H7 (cell line): ENCODE data around the gene PRR20D. TPM values are rescaled to one million over a fixed set of nuclear protein-coding genes. Genes with fewer than 3 reads are reported as not detected.
"Not testable (repeated sequence)": the region's sequence is repeated elsewhere in the genome, so short reads cannot be mapped to it uniquely, and the experiment has no call there.

Experiments used
- DNase-seq: peaks from one replicate; pipeline ENCODE4 v3.0.0; 2012
- H3K27me3 ChIP-seq: 2 replicates; pipeline ENCODE4 v1.6.0; 2011; ENCODE audit warnings: mild to moderate bottlenecking, low read length; ENCODE audit not compliant: control insufficient read depth, insufficient read depth
- H3K36me3 ChIP-seq: replicated peaks from 2 replicates; pipeline ENCODE4 v1.5.1; 2011; ENCODE audit warnings: low read length; ENCODE audit not compliant: control insufficient read depth, insufficient read depth
- H3K4me3 ChIP-seq: 2 replicates; pipeline ENCODE4 v1.5.1; 2011; ENCODE audit warnings: low read depth, mild to moderate bottlenecking, control low read depth, low read length, moderate library complexity; ENCODE audit not compliant: insufficient read depth
- total RNA-seq: library from RNA; depleted of rRNA; stranded (reverse); fragments of >200 nt; shearing (Covaris generic); gene quantifications from 2 replicates; pipeline ENCODE4 v1.2.3, GENCODE V29; 2014; rRNA removed

PRR20D gene
- not detected in 2 replicates for total RNA-seq

GRCh38 chr13:57160332-57160731 lies at the start of gene PRR20D:
PRR20D (plus strand) TSS chr13:57160632; CDS start chr13:57161019, 387 bp downstream.
- H3K4me3 ChIP-seq, H3K36me3 ChIP-seq, DNase-seq, H3K27me3 ChIP-seq: not testable (repeated sequence)

DNA sequence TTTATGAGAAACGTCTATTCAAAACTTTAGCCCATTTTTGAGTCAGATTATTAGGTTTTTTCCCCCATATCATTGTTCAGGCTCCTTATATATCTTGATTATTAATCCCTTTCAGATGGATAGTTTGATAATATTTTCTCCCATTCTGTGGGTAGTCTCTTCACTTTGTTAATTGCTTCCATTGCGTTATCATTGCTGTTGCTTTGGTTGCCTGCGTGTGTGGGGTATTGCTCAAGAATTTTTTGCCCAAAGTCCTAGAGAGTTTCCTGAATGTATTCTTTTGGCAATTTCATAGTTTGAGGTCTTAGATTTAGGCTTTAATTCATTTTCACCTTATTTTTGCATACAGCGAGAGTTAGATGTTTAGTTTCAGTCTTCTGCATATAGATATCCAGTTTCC lies 45.5 kb upstream of the PRR20D start:
- no peak for DNase-seq
- no peaks in the 10 kb centered on the region for H3K27me3 ChIP-seq
- no peaks in the 10 kb centered on the region for H3K36me3 ChIP-seq
- H3K4me3 ChIP-seq: no peak overlapping the region

- H3K27me3 ChIP-seq: no peaks in the 10 kb centered on the region
- no peak overlapping the region for H3K4me3 ChIP-seq
- H3K36me3 ChIP-seq: no peaks in the 10 kb centered on the region
- no peak for DNase-seq
Measured at GRCh38 chr13:57123681-57124080, 36.8 kb upstream of the PRR20D start.

- H3K27me3 ChIP-seq: no peaks in the 10 kb centered on the region
- DNase-seq: peak; percentile 31
- H3K36me3 ChIP-seq: no peaks in the 10 kb centered on the region
- no peak overlapping the region for H3K4me3 ChIP-seq
Measured at GRCh38 chr13:57128909-57129308, 31.5 kb upstream of the PRR20D start.

- H3K27me3 ChIP-seq: no peaks in the 10 kb centered on the region
- H3K36me3 ChIP-seq: no peaks in the 10 kb centered on the region
- DNase-seq: no peak
- no peak overlapping the region for H3K4me3 ChIP-seq
Measured at GRCh38 chr13:57136093-57136492, 24.3 kb upstream of the PRR20D start.

DNA sequence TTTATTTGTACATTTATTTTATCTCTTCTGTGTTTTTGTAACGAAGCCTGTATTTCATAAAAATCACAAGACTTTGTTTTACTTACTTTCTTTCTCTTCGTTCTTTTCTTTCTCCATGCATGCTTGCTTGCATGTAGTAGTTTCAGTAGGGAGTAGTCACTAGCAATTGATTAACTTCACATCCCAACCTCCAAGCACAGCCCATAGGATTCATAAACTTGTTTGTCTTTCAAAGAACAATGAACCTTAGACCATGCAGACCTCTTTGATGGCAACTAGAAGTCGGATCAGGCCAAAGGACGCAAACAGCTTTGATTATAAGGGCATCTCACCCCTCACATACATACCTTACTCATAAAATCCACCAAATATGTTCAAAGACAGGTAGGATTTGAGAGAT lies 22.8 kb upstream of the PRR20D start:
- Histone ChIP-seq H3K36me3 (no peaks in the 10 kb centered on the region), H3K4me3 (no peak overlapping the region), H3K27me3 (no peaks in the 10 kb centered on the region)
- DNase-seq: no peak

GRCh38 chr13:57138988-57139387 lies 21.4 kb upstream of the PRR20D start:
- Histone ChIP-seq H3K36me3 (no peaks in the 10 kb centered on the region), H3K27me3 (no peaks in the 10 kb centered on the region), H3K4me3 (no peak overlapping the region)
- no peak for DNase-seq

GRCh38 chr13:57139781-57140180 lies 20.7 kb upstream of the PRR20D start:
- not testable (repeated sequence) for DNase-seq, H3K27me3 ChIP-seq, H3K4me3 ChIP-seq, H3K36me3 ChIP-seq

DNA sequence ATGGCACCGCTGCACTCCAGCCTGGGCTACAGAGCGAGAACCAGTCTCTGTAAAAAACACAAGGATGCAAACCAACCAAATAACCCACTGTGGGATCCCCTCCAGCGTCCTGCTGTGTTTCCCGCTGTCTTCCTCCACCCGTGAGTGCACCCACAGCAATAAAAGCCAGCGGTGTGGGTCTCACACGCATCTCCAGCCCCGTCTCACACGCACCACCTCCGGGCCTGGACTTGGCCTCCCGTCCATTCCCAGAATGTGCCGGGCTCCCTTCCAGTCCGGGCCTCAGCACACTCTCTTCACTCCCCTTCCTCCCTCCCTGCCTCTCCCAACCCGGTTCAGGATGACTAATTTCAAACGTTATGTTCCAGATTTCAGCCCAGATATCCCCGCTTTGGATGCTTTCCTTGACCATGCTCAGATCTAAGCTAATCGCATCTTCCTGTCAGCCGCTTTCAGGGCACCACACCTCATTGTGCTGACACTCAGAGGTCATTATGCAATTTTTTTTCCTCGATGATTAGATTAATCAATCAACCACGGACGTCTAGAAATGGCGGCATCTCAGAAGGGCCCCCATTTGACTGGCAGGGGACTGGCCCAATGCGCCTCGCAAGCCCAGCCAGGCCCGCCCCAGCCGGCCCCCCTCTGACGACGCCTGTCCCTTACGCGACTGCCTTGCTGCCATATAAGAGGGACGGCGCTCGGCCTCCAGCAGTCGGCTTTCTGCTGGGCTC lies 20.0 kb upstream of the PRR20D start, which contains the start of gene PRR20A:
Gene PRR20A (plus strand): TSS at position 684 of the 734 bp plus-strand sequence. CDS start 387 bp downstream, outside the sequence.
- H3K4me3 ChIP-seq, DNase-seq, H3K36me3 ChIP-seq, H3K27me3 ChIP-seq: not testable (repeated sequence)

DNA sequence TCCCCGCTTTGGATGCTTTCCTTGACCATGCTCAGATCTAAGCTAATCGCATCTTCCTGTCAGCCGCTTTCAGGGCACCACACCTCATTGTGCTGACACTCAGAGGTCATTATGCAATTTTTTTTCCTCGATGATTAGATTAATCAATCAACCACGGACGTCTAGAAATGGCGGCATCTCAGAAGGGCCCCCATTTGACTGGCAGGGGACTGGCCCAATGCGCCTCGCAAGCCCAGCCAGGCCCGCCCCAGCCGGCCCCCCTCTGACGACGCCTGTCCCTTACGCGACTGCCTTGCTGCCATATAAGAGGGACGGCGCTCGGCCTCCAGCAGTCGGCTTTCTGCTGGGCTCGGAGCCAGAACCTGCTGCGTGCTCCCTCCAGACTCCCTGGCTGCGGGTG lies 13.2 kb upstream of the PRR20D start, which contains the start of gene PRR20B:
Gene PRR20B (plus strand): TSS at position 301 of the 400 bp plus-strand sequence. CDS start 387 bp downstream, outside the sequence.
- not testable (repeated sequence) for DNase-seq, H3K4me3 ChIP-seq, H3K27me3 ChIP-seq, H3K36me3 ChIP-seq

DNA sequence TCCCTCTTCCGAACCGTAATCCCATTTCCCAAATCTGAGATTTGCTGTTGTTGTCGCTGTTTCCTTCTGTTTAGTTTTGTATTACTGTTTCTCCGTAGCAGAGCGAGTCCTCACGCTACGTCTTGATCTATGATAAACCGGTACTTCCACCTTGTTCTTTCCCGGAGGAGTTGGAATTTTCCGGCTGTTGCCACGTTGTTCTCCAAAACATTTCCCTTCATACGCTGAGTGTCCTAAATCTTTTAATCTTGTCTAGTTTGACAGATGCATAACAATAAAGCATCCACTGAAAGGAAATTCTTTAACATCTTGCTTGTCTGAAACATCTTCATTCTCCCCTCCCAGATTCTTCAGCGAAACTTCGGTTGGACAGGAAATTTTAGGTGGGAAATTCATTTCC lies 12.3 kb upstream of the PRR20D start:
- not testable (repeated sequence) for H3K4me3 ChIP-seq, DNase-seq, H3K27me3 ChIP-seq, H3K36me3 ChIP-seq

GRCh38 chr13:57153761-57154160 lies 6.7 kb upstream of the PRR20D start, which contains the start of gene PRR20C:
PRR20C (plus strand) TSS chr13:57154061; CDS start chr13:57154448, 387 bp downstream.
- H3K36me3 ChIP-seq, H3K27me3 ChIP-seq, H3K4me3 ChIP-seq, DNase-seq: not testable (repeated sequence)

DNA sequence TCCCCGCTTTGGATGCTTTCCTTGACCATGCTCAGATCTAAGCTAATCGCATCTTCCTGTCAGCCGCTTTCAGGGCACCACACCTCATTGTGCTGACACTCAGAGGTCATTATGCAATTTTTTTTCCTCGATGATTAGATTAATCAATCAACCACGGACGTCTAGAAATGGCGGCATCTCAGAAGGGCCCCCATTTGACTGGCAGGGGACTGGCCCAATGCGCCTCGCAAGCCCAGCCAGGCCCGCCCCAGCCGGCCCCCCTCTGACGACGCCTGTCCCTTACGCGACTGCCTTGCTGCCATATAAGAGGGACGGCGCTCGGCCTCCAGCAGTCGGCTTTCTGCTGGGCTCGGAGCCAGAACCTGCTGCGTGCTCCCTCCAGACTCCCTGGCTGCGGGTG lies 6.5 kb downstream of the PRR20D start, which contains the start of gene PRR20E:
Gene PRR20E (plus strand): TSS at position 301 of the 400 bp plus-strand sequence. CDS start 387 bp downstream, outside the sequence.
- H3K27me3 ChIP-seq, DNase-seq, H3K4me3 ChIP-seq, H3K36me3 ChIP-seq: not testable (repeated sequence)

DNA sequence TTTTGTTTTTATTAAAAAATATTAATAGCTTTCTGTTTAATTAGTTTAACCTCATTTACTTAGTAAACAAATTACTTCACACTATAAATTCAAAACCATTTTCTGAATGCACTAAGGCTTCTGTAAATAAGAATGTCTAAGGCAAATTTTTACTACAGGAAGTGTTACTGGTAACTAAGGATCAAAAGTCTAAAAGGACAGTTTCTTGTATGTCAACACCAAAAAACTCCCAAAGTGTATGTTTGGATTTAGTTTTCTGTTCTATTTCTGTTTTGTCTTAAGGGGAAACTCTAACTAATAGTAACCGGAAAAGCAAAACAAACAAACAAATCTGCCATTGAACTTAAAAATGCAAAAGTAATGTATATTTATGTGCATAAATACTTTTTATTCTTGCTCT lies 31.2 kb downstream of the PRR20D start:
- no peak for DNase-seq
- H3K36me3 ChIP-seq: no peaks in the 10 kb centered on the region
- H3K4me3 ChIP-seq: no peak overlapping the region
- H3K27me3 ChIP-seq: no peaks in the 10 kb centered on the region

- no peak for DNase-seq
- Histone ChIP-seq H3K27me3 (no peaks in the 10 kb centered on the region), H3K4me3 (no peak overlapping the region), H3K36me3 (no peaks in the 10 kb centered on the region)
Measured at GRCh38 chr13:57212989-57213388, 52.6 kb downstream of the PRR20D start.
